Measurements from ENCODE around the gene CELF4.

CELF4 gene

DNA sequence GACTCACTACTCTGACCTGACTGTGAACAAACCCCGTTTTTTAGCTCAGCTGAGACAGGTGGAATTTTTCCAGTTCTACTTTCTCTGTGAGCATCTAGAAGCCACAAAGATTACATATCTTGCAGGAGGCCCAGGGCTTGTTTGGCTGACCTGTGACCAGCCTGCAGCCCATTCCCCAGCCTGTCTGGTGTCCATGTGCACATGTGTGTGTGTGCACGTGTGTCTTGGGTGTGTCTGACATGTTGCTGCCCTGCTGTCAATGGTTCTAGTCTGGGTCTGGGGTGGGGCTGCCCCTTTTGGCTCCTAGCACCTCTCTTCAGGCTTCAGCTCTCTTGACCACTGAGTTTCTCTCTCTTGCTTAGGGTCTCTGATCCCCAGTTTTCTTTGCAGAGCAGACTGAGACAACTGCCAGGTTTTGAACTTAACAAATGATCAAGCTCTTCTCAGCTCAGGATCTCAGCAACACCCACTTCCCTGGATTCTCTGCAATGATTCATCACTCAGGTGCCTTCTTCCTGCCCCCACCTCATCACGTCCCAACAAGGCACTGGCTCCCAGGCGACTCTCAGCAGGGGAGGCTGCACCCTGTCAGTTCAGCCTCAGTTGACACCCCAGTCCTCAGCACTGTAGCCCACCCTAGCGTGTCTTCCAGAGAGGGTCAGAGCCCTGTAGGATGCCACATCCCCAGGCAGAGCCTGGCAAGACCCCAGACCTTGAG, 130.3 kb downstream of the CELF4 start:
- no peak for DNase-seq

GRCh38 chr18:37434161-37434860, 131.3 kb downstream of the CELF4 start:
- no peak for DNase-seq

DNA sequence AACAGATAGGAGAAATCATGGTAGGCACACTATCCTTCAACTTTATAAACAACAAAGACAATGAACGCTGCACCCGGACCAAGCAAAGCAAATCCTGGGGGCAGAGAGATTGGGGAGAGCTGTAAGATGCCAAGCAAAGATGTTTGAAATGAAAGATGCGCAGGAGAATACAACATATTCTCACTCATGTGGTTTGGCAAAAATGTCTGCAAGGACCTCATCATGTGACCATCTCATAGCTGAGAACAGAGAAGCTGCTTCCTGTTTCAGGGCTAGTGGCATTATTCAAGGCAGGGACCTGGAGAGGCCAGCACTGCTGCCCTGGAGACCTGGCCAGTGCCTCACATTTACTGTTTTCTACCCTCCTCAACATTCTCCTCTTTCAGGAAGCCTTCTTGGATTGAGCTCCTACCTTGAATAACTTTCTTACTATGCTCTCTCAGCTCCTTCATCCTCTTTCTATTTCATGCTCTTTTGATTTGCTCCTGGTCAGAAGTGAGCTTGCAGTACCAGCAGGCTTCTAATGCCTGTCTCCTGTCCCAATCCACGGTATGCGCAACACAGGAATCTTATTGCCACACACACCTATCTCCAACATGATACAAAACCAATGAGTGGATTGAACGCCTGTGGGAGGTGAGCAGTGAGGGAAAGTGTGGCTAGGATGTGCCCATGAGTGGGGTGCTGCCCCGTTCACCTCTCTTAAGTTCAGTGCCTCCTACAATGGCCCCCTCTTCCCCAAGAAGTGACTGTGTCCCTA, 133.0 kb downstream of the CELF4 start:
- no peak for DNase-seq

DNA sequence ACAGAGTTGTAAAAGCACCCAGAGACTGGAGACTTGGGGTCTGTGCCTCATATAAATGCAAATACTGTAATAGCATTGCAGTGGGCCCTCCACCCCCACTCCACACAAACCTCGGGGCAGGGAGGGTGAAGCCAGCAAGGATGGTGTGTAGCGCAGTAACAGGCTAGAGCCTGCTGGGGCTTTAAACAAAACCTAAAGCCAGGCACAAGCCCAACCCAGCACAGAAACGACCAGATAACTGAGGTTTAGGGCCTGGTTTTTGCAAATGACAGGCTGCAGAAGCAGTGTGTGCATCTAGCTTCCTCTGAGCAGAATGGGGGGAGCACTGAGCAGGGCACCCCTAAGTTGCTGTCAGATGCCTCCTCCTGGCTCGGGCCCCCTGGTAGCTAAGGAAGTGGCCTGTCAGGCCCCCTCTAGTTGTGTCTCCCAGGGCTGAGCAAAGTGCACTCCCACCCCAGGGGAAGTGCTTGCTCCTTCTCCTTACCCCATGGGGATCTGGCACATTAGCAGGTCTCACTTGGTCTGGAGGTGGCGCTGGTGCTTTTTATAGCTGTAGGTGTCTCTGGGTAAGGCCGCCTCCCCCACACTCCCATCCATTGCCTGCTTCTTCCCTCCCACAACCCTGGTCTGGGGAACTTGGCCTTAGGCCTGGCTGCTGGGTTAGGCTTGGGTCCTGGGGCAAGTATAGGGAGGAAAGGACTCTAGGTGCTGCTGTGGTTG, 135.1 kb downstream of the CELF4 start:
- DNase-seq = no peak

DNA sequence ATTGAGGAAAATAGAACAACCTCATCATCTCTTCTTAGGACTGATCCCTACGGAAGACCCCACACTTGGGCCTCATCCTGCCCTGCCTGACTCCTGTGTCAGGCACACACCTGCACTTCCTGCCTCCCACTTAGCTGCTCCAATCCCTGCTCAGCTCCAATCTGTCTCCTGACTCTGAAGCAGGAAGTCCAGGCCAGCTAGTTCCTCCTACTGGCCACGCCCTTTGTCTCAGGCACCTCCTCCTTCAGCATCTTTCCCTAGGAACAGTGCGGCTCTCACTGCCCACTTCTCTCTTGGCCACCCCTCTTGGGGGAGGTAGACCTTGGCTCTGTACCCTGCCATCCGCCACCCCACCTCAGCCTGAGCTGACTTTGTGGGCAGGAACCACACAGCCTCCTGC, 135.8 kb downstream of the CELF4 start:
- DNase-seq = no peak

GRCh38 chr18:37428288-37428974, 137.2 kb downstream of the CELF4 start:
- no peak for DNase-seq

DNA sequence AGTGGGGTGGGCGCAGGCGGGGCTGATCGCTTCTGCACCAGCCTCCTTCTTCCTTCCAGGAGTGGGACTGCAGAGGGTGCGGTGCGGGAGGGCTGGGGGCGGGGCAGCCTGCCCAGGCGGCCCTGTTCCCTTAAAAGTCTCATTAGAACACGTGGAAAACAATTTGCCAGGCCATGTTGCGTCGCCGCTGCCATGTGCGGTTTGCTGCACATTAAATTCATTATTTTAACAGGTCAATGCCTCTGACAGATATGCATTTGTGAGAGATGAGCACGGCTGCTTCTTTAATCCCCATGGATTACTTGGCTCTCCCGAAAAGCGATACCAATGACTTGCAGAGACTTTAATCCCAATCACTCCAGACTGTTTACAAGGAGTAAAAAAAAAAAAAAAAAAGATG, 139.0 kb downstream of the CELF4 start:
- no peak for DNase-seq

GRCh38 chr18:37425222-37425621, 140.4 kb downstream of the CELF4 start:
- DNase-seq = no peak

GRCh38 chr18:37424507-37424906, 141.1 kb downstream of the CELF4 start:
- no peak for DNase-seq

DNA sequence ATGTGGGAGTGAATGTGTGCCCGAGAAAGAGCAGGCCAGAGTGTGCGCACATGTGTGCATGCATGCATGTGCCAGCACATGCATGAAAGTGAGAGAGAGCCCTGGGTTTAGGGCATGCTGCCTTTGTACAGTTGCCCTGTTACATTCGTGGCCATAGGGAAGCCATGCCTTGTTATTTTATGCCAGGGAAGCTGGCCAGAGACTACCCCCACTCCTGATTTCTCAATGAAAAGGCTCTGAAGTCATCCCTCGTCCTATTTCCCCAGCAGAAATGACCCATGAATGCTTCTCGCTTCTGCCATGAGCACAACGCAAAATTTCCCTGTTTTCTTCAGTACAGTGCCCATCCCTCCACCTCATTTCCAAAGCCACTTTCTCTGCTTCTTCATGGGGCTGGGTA, 143.0 kb downstream of the CELF4 start:
- no peak for DNase-seq

GRCh38 chr18:37422116-37422515, 143.5 kb downstream of the CELF4 start:
- no peak for DNase-seq

DNA sequence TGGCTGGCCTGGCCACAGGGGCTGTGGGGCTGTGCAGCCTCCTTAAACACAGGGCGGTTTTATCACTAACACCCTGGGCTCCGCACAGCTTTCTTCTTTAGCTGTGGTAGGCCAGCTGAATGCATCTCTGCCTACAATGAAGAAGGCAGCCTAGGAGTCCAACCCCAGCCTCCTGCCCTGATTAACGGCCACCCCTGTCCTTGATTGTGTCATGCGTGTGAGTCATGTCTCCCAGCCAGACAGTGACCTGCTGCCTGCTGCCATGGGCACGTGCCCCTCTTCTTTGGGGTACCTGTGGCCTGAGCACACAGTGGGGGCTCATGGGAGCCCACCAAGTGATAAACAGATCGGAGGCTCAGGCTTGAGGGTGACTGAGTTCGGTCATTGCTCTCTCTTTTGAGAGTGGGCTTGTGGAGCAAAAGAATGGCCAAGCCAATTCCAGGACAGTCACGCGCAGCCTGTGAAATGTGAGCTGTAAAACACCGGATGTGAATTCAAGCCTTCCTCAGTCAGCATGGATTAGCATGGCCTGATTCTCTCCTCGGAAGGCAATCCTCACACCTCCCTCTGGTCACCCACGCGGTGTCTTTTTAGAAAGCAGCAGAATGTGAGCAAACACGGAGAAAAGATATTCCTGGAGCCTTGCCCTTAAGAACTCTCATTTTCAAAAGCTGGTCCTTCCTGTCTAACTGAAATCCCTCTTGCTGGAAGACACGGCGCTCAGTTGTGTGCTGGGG, 144.1 kb downstream of the CELF4 start:
- no peak for DNase-seq

GRCh38 chr18:37420315-37420880, 145.2 kb downstream of the CELF4 start:
- no peak for DNase-seq

- no peak for DNase-seq
These were observed 145.7 kb downstream of the CELF4 start for GRCh38 chr18:37419866-37420265.

DNA sequence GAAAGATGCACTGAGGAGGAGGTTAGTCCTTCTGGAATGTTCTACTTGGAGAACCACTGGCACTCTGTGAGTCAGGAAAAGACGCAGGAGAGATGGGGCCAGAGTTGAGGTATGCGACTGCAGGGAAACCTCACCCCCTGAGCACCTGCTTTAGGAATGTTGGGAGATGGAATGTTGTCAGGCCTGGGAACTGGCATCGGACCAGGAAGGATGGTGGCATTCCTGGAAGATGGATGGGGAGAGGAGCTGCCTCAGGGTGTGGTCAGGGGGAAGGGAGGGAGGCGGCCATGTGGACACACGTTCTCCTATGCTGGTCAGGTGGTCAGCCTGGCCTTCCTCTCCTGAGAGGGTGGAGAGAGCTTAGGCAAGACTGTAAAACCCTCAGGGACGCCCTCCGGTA, 146.3 kb downstream of the CELF4 start:
- no peak for DNase-seq

- no peak for DNase-seq
These were observed 150.8 kb downstream of the CELF4 start for GRCh38 chr18:37414816-37415215.

DNA sequence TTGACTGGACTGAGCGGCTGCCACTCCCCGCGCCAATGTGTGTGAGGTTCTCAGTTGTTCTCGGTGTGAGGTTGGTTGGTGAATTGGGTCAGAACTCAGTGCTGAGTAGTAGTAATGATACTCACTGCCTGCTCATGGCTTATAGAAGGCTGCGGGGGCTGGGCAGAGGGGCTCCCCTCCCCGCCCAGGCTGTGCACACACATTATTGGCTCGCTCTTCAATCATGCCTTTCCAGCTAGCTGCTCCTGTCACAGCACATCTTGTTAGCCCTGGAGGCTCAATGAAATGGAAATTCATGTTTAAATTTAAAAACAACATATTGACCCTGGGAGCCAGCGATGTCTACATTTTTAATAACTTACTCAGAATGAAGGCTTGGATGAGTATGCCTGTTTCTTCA, 152.8 kb downstream of the CELF4 start:
- DNase-seq = no peak

DNA sequence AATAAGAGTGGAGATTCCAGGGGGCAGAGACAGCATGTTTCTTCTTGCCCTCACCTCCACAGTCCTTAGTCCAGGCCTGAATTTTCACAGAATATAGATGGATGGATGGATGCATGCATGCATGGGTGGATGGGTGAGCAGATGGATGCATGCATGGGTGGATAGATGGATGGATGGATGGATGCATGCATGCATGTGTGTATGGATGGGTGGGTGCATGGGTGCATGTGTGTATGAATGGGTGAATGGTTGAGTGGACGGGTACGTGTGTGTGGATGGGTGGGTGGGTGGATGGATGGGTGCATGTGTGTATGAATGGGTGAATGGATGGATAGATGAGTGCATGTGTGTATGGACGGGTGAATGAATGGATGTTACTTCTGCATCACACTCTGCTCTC, 153.3 kb downstream of the CELF4 start:
- no peak for DNase-seq

DNA sequence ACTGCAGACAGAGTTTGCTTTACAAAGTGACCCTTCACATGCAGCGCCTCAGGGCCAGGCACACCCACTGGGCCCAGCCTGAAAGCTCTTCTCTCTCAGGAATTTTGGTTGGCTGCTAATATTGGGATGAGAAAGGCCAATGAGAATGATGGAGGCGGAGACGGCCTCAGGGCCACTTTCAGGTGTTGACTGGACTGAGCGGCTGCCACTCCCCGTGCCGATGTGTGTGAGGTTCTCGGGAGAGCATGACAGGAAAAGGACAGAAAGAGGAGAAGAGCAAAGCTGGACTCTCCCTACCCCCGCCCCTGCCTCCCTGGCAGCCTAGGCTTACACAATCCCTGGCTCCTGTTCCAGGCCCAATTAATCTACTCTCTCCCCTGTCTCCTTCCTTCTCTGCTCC, 155.7 kb downstream of the CELF4 start:
- DNase-seq = no peak

- DNase-seq = no peak
These were observed 156.8 kb downstream of the CELF4 start for GRCh38 chr18:37408676-37409265.

GRCh38 chr18:37407571-37407970, 158.0 kb downstream of the CELF4 start:
- DNase-seq = no peak

Data from activated naive CD4-positive, alpha-beta T cell treated with Interleukin-2 at 50 U/mL for 16 hours (primary cell).